ENCODE measurements around the gene ERO1B. TPM values are rescaled to one million over a fixed set of nuclear protein-coding genes. Genes with fewer than 3 reads are reported as not detected.

Gene ERO1B
- total RNA-seq, 2 donors from 2014 or later = 4.9 to 5.6 TPM

DNA sequence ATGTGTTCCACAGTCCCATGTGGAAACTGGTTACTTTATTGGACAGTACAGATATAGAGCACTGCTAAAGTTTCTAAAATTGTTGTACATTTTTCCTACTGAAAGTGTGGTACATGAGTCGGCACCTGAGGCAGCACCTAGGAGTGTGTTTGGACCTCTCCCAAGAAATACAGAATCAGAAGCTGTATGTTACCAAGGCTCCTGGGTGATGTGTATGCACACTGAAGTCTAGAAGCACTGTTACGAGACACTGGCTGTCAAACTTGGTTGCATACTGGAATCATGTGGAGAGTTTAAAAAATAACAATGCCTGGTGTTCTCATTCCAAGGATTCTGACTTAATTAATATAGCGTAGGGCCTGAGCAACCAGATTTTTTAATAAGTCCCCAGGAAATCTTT is 46.6 kb downstream of the ERO1B start:
- H3K27ac Mint-ChIP-seq = no peak overlapping the region
- H3K9me3 ChIP-seq (ENCODE audit: control insufficient read depth, low read length) = no peaks in the 10 kb centered on the region
- H3K36me3 Mint-ChIP-seq (ENCODE audit: low read depth) = no peaks in the 10 kb centered on the region
- H3K9ac ChIP-seq (ENCODE audit: extremely low read depth, low read length, poor library complexity, severe bottlenecking) = no peak overlapping the region
- H3K4me1 ChIP-seq (ENCODE audit: control insufficient read depth, insufficient read depth, low read length) = no peaks in the 10 kb centered on the region
- no peaks in the 10 kb centered on the region for H3K27me3 ChIP-seq (ENCODE audit: control insufficient read depth, insufficient read depth, low read length, poor library complexity, severe bottlenecking)
- H3K36me3 ChIP-seq (ENCODE audit: control insufficient read depth, insufficient read depth, low read length) = no peaks in the 10 kb centered on the region
- 83 to 91% methylated on average over 2 to 3 of the region's 3 CpGs for WGBS, 2 experiments (ENCODE audit: insufficient coverage in 1 of 2, insufficient read length in 1 of 2)
- H3K27ac ChIP-seq (ENCODE audit: low read depth, low read length) = no peak overlapping the region
- no peaks in the 10 kb centered on the region for H3K4me1 Mint-ChIP-seq
- no peaks in the 10 kb centered on the region for H3K27me3 Mint-ChIP-seq (ENCODE audit: insufficient read depth)
- H3K4me3 ChIP-seq (ENCODE audit: low read length) = no peak overlapping the region
- DNase-seq = no peak
- TF ChIP-seq, protein P1, sequence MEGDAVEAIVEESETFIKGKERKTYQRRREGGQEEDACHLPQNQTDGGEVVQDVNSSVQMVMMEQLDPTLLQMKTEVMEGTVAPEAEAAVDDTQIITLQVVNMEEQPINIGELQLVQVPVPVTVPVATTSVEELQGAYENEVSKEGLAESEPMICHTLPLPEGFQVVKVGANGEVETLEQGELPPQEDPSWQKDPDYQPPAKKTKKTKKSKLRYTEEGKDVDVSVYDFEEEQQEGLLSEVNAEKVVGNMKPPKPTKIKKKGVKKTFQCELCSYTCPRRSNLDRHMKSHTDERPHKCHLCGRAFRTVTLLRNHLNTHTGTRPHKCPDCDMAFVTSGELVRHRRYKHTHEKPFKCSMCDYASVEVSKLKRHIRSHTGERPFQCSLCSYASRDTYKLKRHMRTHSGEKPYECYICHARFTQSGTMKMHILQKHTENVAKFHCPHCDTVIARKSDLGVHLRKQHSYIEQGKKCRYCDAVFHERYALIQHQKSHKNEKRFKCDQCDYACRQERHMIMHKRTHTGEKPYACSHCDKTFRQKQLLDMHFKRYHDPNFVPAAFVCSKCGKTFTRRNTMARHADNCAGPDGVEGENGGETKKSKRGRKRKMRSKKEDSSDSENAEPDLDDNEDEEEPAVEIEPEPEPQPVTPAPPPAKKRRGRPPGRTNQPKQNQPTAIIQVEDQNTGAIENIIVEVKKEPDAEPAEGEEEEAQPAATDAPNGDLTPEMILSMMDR (conservative IDR thresholded peaks at IDR 0.05) = no peak
- no peak overlapping the region for H3K4me3 Mint-ChIP-seq
- H3K9me3 Mint-ChIP-seq = no peaks in the 10 kb centered on the region

GRCh38 chr1:236228411-236228810 is 53.3 kb downstream of the ERO1B start:
- H3K27ac ChIP-seq (ENCODE audit: low read depth, low read length) = no peak overlapping the region
- WGBS, 2 experiments (ENCODE audit: insufficient coverage in 1 of 2, insufficient read length in 1 of 2) = 89 to 93% methylated on average over 2 to 4 of the region's 4 CpGs

GRCh38 chr1:236222632-236223031 is 59.1 kb downstream of the ERO1B start:
- H3K9me3 Mint-ChIP-seq = no peaks in the 10 kb centered on the region
- no peaks in the 10 kb centered on the region for H3K36me3 Mint-ChIP-seq (ENCODE audit: low read depth)
- no peaks in the 10 kb centered on the region for H3K27me3 Mint-ChIP-seq (ENCODE audit: insufficient read depth)
- 89 to 94% methylated on average over 1 of the region's 1 CpG for WGBS, 2 experiments (ENCODE audit: insufficient coverage in 1 of 2, insufficient read length in 1 of 2)
- no peak for DNase-seq
- H3K4me3 Mint-ChIP-seq = no peak overlapping the region
- TF ChIP-seq, protein P1 (conservative IDR thresholded peaks at IDR 0.05) = no peak
- Histone ChIP-seq H3K27me3 (ENCODE audit: control insufficient read depth, insufficient read depth, low read length, poor library complexity, severe bottlenecking) (no peaks in the 10 kb centered on the region), H3K4me3 (ENCODE audit: low read length) (no peak overlapping the region), H3K36me3 (ENCODE audit: control insufficient read depth, insufficient read depth, low read length) (peaks cover 8% of the 10 kb centered on the region), H3K9ac (ENCODE audit: extremely low read depth, low read length, poor library complexity, severe bottlenecking) (no peak overlapping the region), H3K27ac (ENCODE audit: low read depth, low read length) (no peak overlapping the region), H3K4me1 (ENCODE audit: control insufficient read depth, insufficient read depth, low read length) (no peaks in the 10 kb centered on the region), H3K9me3 (ENCODE audit: control insufficient read depth, low read length) (no peaks in the 10 kb centered on the region)
- no peaks in the 10 kb centered on the region for H3K4me1 Mint-ChIP-seq
- H3K27ac Mint-ChIP-seq = no peak overlapping the region

More at GRCh38 chr1:236228411-236228810, 53.3 kb downstream of the ERO1B start:
- Histone ChIP-seq H3K9me3 (ENCODE audit: control insufficient read depth, low read length) (no peaks in the 10 kb centered on the region), H3K9ac (ENCODE audit: extremely low read depth, low read length, poor library complexity, severe bottlenecking) (no peak overlapping the region), H3K36me3 (ENCODE audit: control insufficient read depth, insufficient read depth, low read length) (peaks cover 4% of the 10 kb centered on the region), H3K27me3 (ENCODE audit: control insufficient read depth, insufficient read depth, low read length, poor library complexity, severe bottlenecking) (no peaks in the 10 kb centered on the region), H3K4me1 (ENCODE audit: control insufficient read depth, insufficient read depth, low read length) (no peaks in the 10 kb centered on the region), H3K4me3 (ENCODE audit: low read length) (no peak overlapping the region)
- Mint-ChIP-seq H3K27me3 (ENCODE audit: insufficient read depth) (no peaks in the 10 kb centered on the region), H3K4me3 (no peak overlapping the region), H3K36me3 (ENCODE audit: low read depth) (no peaks in the 10 kb centered on the region), H3K9me3 (no peaks in the 10 kb centered on the region), H3K4me1 (no peaks in the 10 kb centered on the region), H3K27ac (no peak overlapping the region)
- DNase-seq = no peak
- TF ChIP-seq, protein P1 (conservative IDR thresholded peaks at IDR 0.05) = no peak
